RWPE2 (cell line): ENCODE results near the gene SASH1.

Experiments used
- ATAC-seq: fragments of 200-7000 bp; cut with Tn5 transposase; 3 replicates; pipeline ENCODE4 v1.9.1; 2021; ENCODE audit warnings: low read depth
- DNase-seq: peaks from one replicate; pipeline ENCODE4 v3.0.0-alpha.2; 2020; ENCODE audit warnings: low spot score
- H3K27ac ChIP-seq: fragments of 450-650 bp; 2 replicates; pipeline ENCODE4 v1.5.1; 2017; ENCODE audit warnings: mild to moderate bottlenecking; ENCODE audit not compliant: poor library complexity, severe bottlenecking
- H3K27me3 ChIP-seq: fragments of 250-450 bp; sonication (Bioruptor Pico); 2 replicates; pipeline ENCODE4 v1.5.1; 2021; ENCODE audit warnings: mild to moderate bottlenecking, moderate library complexity; ENCODE audit not compliant: insufficient read depth, poor library complexity, severe bottlenecking
- H3K36me3 ChIP-seq: fragments of 250-450 bp; sonication (Bioruptor Pico); 2 replicates; pipeline ENCODE4 v1.5.1; 2020; ENCODE audit warnings: low read depth, mild to moderate bottlenecking, moderate library complexity
- H3K4me1 ChIP-seq: fragments of 250-450 bp; sonication (Bioruptor Pico); 2 replicates; pipeline ENCODE4 v1.5.1; 2021; ENCODE audit warnings: mild to moderate bottlenecking, moderate library complexity; ENCODE audit not compliant: insufficient read depth, poor library complexity, severe bottlenecking
- H3K4me3 ChIP-seq: fragments of 250-450 bp; sonication (Bioruptor Pico); 2 replicates; pipeline ENCODE4 v1.5.1; 2021; ENCODE audit warnings: mild to moderate bottlenecking, moderate library complexity; ENCODE audit not compliant: severe bottlenecking
- H3K9me3 ChIP-seq: fragments of 250-450 bp; sonication (Bioruptor Pico); 2 replicates; pipeline ENCODE4 v1.5.1; 2021; ENCODE audit warnings: mild to moderate bottlenecking, moderate library complexity; ENCODE audit not compliant: severe bottlenecking
- TF ChIP-seq, protein P1 (sequence below): fragments of 450-650 bp; IDR thresholded peaks from one replicate; pipeline ENCODE4 v1.5.1; 2017; ENCODE audit warnings: mild to moderate bottlenecking, moderate library complexity; ENCODE audit not compliant: poor library complexity, severe bottlenecking

The SASH1 gene

DNA sequence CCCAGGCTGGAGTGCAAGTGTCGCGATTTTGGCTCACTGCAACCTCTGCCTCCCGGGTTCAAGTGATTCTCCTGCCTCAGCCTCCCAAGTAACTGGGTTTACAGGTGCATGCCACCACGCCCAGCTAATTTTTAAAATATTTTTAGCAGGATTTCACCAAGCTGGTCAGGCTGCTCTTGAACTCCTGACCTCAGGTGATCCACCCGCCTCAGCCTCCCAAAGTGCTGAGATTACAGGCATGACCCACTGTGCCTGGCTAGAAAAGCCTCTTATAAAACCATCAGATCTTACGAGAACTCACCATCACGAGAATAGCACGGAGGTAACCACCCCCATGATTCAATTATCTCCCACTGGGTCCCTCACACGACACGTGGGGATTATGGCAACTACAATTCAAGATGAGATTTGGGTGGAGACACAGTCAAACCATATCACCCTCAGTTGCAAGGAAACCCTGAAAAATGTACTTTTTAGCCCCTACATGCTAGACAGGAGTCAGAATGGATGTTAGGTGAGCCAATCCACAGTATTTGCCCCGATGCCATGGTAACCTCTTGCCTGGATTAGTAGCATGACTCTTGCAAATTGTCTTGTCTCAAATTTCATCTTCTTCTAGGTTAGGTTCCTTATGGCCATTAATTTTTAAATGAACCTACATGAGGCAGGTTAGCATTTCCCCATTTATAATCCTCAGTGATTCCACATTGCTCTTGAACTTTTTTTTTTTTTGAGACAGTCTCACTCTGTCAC is 17.1 kb upstream of the SASH1 start:
- Histone ChIP-seq H3K27ac (no peak overlapping the region), H3K27me3 (no peaks in the 10 kb centered on the region), H3K4me3 (no peak overlapping the region), H3K36me3 (no peaks in the 10 kb centered on the region), H3K4me1 (peaks cover 16% of the 10 kb centered on the region), H3K9me3 (no peaks in the 10 kb centered on the region)
- ATAC-seq (no peak), DNase-seq (no peak)
- TF ChIP-seq, protein P1, sequence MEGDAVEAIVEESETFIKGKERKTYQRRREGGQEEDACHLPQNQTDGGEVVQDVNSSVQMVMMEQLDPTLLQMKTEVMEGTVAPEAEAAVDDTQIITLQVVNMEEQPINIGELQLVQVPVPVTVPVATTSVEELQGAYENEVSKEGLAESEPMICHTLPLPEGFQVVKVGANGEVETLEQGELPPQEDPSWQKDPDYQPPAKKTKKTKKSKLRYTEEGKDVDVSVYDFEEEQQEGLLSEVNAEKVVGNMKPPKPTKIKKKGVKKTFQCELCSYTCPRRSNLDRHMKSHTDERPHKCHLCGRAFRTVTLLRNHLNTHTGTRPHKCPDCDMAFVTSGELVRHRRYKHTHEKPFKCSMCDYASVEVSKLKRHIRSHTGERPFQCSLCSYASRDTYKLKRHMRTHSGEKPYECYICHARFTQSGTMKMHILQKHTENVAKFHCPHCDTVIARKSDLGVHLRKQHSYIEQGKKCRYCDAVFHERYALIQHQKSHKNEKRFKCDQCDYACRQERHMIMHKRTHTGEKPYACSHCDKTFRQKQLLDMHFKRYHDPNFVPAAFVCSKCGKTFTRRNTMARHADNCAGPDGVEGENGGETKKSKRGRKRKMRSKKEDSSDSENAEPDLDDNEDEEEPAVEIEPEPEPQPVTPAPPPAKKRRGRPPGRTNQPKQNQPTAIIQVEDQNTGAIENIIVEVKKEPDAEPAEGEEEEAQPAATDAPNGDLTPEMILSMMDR = no peak

DNA sequence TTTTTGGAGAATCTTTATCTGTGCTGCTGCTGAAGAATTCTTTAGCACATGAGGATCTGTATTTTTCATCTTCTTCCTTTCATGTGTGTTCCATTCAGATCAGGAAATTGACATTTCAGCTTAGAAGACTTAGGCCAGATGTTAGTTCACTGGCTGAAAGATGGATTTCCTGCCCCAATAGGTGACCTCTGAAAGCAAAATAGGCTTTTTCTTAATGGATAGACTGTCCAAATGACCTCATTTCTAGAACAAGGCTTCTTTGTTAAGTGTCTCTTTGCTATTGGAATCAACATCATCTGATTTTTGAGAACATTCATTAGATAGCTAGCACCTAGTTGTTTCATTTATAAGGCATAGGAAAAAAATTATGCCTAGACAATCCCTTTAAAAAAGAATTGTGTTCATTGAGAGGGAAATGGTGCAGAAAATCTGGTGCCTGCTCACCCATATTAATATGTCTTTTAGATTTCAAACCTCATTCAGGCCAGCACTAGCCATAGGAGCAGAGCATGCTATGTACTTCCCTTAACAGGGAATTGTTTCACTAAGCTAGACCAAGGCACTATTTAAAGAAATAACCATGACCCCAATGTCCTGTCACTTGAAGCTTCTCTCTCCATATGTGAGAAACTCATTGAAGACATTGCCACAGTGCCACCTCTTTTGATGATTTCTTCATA is 13.6 kb upstream of the SASH1 start:
- Histone ChIP-seq H3K4me1 (peaks cover 16% of the 10 kb centered on the region), H3K9me3 (no peaks in the 10 kb centered on the region), H3K4me3 (no peak overlapping the region), H3K36me3 (no peaks in the 10 kb centered on the region), H3K27me3 (no peaks in the 10 kb centered on the region), H3K27ac (peak overlapping the region; percentile 57)
- DNase-seq (no peak), ATAC-seq (no peak)
- TF ChIP-seq, protein P1 = no peak

DNA sequence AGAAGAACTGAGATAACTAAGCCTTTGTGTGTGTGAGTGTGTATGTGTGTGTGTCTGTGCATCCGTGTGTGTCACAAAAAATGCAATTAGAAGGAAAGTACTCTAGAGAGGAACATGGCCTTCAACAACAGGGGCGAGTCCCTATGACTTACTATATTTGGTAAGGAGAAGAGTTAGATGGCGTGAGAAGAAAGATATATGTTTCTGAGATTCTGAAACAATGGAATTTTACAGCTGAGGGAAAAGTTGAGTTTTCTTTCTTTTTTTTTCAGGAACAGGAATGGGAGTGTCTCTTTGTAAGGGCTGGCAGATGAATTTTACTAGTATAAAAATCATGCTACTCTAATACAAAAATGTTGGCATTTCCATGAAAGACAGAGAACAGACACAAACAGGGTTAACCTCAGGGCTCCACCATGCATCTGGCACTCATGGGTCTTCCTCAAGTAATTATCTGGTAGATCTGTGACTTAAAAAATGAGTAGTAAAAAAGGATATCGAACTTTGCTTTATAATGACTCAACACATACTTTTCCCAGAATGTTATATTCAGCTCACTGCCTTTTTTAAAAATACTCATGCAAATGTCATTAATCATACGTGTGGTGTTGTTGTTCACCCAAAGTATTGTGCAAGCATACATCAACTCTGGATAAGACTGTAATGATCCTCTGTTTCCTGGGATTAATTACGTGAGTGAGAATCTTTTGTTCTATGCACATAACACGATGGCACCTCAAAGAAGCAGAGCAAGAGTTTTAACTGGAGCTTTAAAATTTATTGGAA is 12.8 kb upstream of the SASH1 start:
- ATAC-seq (peak; percentile 95), DNase-seq (no peak)
- H3K4me3 ChIP-seq = no peak overlapping the region
- H3K27ac ChIP-seq = peak overlapping the region; percentile 57
- TF ChIP-seq, protein P1 = no peak
- peaks cover 16% of the 10 kb centered on the region for H3K4me1 ChIP-seq
- H3K27me3 ChIP-seq = no peaks in the 10 kb centered on the region
- no peaks in the 10 kb centered on the region for H3K36me3 ChIP-seq
- no peaks in the 10 kb centered on the region for H3K9me3 ChIP-seq

DNA sequence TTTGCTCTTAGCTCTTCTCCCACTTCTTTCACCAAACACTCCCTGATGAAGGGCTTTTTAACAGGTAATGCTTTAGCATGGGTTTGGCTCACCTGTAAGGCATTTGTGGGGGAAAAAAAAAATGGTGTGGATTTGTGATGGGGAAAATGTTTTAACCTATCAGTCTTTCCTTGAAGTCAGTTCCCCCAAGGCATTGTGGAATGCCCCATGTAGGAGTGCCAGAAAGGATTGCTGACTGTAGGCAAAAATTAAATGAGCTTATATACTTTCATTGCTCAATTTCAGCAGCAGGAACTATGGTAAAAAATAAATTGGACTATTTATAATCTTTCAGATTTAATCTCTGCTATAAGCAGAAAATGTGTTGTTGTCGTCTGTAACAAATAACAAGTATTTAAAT is 10.6 kb upstream of the SASH1 start:
- TF ChIP-seq, protein P1 = no peak
- H3K27me3 ChIP-seq = no peaks in the 10 kb centered on the region
- no peaks in the 10 kb centered on the region for H3K9me3 ChIP-seq
- DNase-seq (no peak), ATAC-seq (no peak)
- no peak overlapping the region for H3K27ac ChIP-seq
- no peak overlapping the region for H3K4me3 ChIP-seq
- no peaks in the 10 kb centered on the region for H3K36me3 ChIP-seq
- H3K4me1 ChIP-seq = peaks cover 16% of the 10 kb centered on the region
